ENCODE results near the gene MAZ.

DNA sequence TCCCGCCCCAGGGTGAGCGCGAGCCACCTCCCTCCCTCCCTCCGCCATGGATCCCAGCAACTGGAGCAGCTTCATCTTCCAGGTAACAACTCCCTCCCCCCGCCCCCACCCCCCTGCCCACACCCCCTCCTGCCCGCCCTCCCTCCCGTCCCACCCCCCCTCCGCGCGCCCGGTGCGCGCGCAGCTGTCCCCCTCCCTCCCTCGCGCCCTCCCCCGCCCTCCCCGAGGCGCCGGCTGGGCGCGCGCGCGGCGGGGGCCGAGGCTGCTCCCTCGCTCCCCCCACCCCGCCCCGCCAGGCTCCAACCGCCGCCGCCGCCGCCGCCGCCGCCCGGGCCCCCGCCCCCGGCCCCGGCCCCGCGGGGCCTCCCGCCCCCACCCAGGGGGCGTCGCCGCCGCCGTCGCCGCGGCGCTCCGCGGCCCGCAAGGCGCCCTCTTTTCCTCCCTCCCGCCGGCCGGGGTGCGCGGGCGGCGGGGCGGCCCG lies at the start of gene MAZ:
- TF ChIP-seq, protein P1, sequence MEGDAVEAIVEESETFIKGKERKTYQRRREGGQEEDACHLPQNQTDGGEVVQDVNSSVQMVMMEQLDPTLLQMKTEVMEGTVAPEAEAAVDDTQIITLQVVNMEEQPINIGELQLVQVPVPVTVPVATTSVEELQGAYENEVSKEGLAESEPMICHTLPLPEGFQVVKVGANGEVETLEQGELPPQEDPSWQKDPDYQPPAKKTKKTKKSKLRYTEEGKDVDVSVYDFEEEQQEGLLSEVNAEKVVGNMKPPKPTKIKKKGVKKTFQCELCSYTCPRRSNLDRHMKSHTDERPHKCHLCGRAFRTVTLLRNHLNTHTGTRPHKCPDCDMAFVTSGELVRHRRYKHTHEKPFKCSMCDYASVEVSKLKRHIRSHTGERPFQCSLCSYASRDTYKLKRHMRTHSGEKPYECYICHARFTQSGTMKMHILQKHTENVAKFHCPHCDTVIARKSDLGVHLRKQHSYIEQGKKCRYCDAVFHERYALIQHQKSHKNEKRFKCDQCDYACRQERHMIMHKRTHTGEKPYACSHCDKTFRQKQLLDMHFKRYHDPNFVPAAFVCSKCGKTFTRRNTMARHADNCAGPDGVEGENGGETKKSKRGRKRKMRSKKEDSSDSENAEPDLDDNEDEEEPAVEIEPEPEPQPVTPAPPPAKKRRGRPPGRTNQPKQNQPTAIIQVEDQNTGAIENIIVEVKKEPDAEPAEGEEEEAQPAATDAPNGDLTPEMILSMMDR (IDR thresholded peaks at IDR 0.05 in 4 of 5, conservative IDR thresholded peaks at IDR 0.05 in 1 of 5) = no peak
- TF ChIP-seq POLR2A (IDR thresholded peaks at IDR 0.05) = no peak

Measured in gastrocnemius medialis (tissue), 4 donors.